Measurements from ENCODE around the gene RTN4RL2.

Gene RTN4RL2

GRCh38 chr11:57481915-57482781 lies 21.8 kb downstream of the RTN4RL2 start:
- DNase-seq, result no peak

GRCh38 chr11:57482782-57483561 lies 22.6 kb downstream of the RTN4RL2 start:
- DNase-seq, result peak; percentile 89

GRCh38 chr11:57483562-57483918 lies 23.2 kb downstream of the RTN4RL2 start:
- no peak for DNase-seq

GRCh38 chr11:57484141-57484710 lies 23.9 kb downstream of the RTN4RL2 start:
- DNase-seq, result no peak

GRCh38 chr11:57485217-57485990 lies 25.1 kb downstream of the RTN4RL2 start:
- no peak for DNase-seq

- DNase-seq, result no peak
Measured at GRCh38 chr11:57487021-57487778, 26.9 kb downstream of the RTN4RL2 start.

- DNase-seq, result no peak
Measured at GRCh38 chr11:57487920-57488659, 27.8 kb downstream of the RTN4RL2 start.

- DNase-seq, result no peak
Measured at GRCh38 chr11:57490456-57491248, 30.3 kb downstream of the RTN4RL2 start.

GRCh38 chr11:57491371-57492061 lies 31.2 kb downstream of the RTN4RL2 start:
- peak; percentile 77 for DNase-seq

- DNase-seq, result peak; percentile 91
Measured at GRCh38 chr11:57493507-57494503, 33.5 kb downstream of the RTN4RL2 start.

- no peak for DNase-seq
Measured at GRCh38 chr11:57496109-57496820, 35.9 kb downstream of the RTN4RL2 start.

GRCh38 chr11:57497303-57498247 lies 37.2 kb downstream of the RTN4RL2 start:
- no peak for DNase-seq

- no peak for DNase-seq
Measured at GRCh38 chr11:57498540-57498939, 38.2 kb downstream of the RTN4RL2 start.

- DNase-seq, result peak; percentile 69
Measured at GRCh38 chr11:57499413-57499982, 39.2 kb downstream of the RTN4RL2 start.

- DNase-seq, result no peak
Measured at GRCh38 chr11:57499983-57500461, 39.7 kb downstream of the RTN4RL2 start.

- no peak for DNase-seq
Measured at GRCh38 chr11:57500515-57500914, 40.2 kb downstream of the RTN4RL2 start.

Measured in activated CD8-positive, alpha-beta memory T cell treated with anti-CD3 and anti-CD28 coated beads for 24 hours (primary cell).